ENCODE results near the gene KRT39.
"Not testable (repeated sequence)": the region's sequence is repeated elsewhere in the genome, so short reads cannot be mapped to it uniquely, and the experiment has no call there.

The KRT39 gene

GRCh38 chr17:40936976-40937375 lies 29.8 kb downstream of the KRT39 start:
- DNase-seq: no peak

- no peak for DNase-seq
These were observed 30.2 kb downstream of the KRT39 start for GRCh38 chr17:40936437-40936971.

- no peak for DNase-seq
These were observed 31.1 kb downstream of the KRT39 start for GRCh38 chr17:40935624-40936023.

GRCh38 chr17:40932608-40933007 lies 34.1 kb downstream of the KRT39 start:
- DNase-seq: no peak

GRCh38 chr17:40931311-40931710 lies 35.4 kb downstream of the KRT39 start:
- DNase-seq: no peak

GRCh38 chr17:40926341-40926740 lies 40.4 kb downstream of the KRT39 start:
- DNase-seq: no peak

GRCh38 chr17:40922239-40922638 lies 44.5 kb downstream of the KRT39 start:
- no peak for DNase-seq

- no peak for DNase-seq
These were observed 45.7 kb downstream of the KRT39 start for GRCh38 chr17:40921026-40921425.

- not testable (repeated sequence) for DNase-seq
These were observed 49.6 kb downstream of the KRT39 start for GRCh38 chr17:40917116-40917515.

- DNase-seq: no peak
These were observed 50.4 kb downstream of the KRT39 start for GRCh38 chr17:40916366-40916765.

- no peak for DNase-seq
These were observed 51.0 kb downstream of the KRT39 start for GRCh38 chr17:40915721-40916256.

- DNase-seq: no peak
These were observed 51.5 kb downstream of the KRT39 start for GRCh38 chr17:40915199-40915661.

GRCh38 chr17:40914075-40914855 lies 52.5 kb downstream of the KRT39 start:
- DNase-seq: no peak

- no peak for DNase-seq
These were observed 54.1 kb downstream of the KRT39 start for GRCh38 chr17:40912486-40913210.

- no peak for DNase-seq
These were observed 56.3 kb downstream of the KRT39 start for GRCh38 chr17:40910441-40910841.

GRCh38 chr17:40909755-40910154 lies 57.0 kb downstream of the KRT39 start:
- no peak for DNase-seq

GRCh38 chr17:40909351-40909750 lies 57.4 kb downstream of the KRT39 start:
- DNase-seq: peak; percentile 72

All from stimulated activated CD4-positive, alpha-beta T cell treated with anti-CD3 and anti-CD28 coated beads, Interleukin-4, amount 100 ng/mL, for 24 hours (primary cell).